ENCODE measurements around the gene SCAF1. TPM values are rescaled to one million over a fixed set of nuclear protein-coding genes. Genes with fewer than 3 reads are reported as not detected.

The SCAF1 gene
- total and polyA plus RNA-seq, 10 of the 15 experiments (the other 5 are each of a cell fraction or from before 2014, with no cell fraction given), result 0.18 to 77.0 (median 5.3) TPM

- H3K4me1 ChIP-seq (ENCODE audit: control insufficient read depth, insufficient read depth, low read length), result peaks cover 10% of the 10 kb centered on the region
- FAIRE-seq, result no peak
- RAD21 ChIA-PET (ENCODE audit: unreplicated experiment), result no interaction called here
- CTCF ChIA-PET, result interaction anchor here (0.5 to 2.0 kb wide), 7 partner anchors 8 to 308 kb away, joined by 3 to 6 read pairs (median 3); partner anchors contain the start of gene RRAS
- no peak overlapping the region for H2AFZ ChIP-seq (ENCODE audit: control insufficient read depth, low read depth, low read length)
- in situ Hi-C loops (cut with MboI), result no loop called here
- H3K4me3 ChIP-seq, result no peak overlapping the region
- SMC1A ChIA-PET (ENCODE audit: uncharacterized antibody, unreplicated experiment), result no interaction called here
- no TSS peak for BruUV-seq (replicated peaks)
- peaks cover 26% of the 10 kb centered on the region for H3K79me2 ChIP-seq (ENCODE audit: control insufficient read depth, insufficient read depth, low read length)
- POLR2A ChIA-PET, result no interaction called here
- no peak for DNase-seq (ENCODE audit: low read depth, low spot score)
- no peaks in the 10 kb centered on the region for H3K27me3 ChIP-seq (replicated peaks in 1 of 2; ENCODE audit: control insufficient read depth in 2 of 2, insufficient read depth in 2 of 2, low read length in 1 of 2)
- intact Hi-C loops (cut with micrococcal nuclease; ENCODE audit: unreplicated experiment), result no loop called here
- H3K9ac ChIP-seq (ENCODE audit: control insufficient read depth, insufficient read depth, low read length), result no peak overlapping the region
- H3K4me2 ChIP-seq (ENCODE audit: control insufficient read depth, insufficient read depth), result no peak overlapping the region
- peaks cover 12% of the 10 kb centered on the region for H4K20me1 ChIP-seq (ENCODE audit: control insufficient read depth, insufficient read depth)
- TF ChIP-seq HDGF (IDR thresholded peaks at IDR 0.05) (0 out of 2 replicates have a peak, but pooled peaks have one; percentile 46), SMC3 (IDR thresholded peaks at IDR 0.05; ENCODE audit: borderline replicate concordance, low read length) (peak; percentile 25; the same call in 1 of the 2 replicates), POU2F2 (IDR thresholded peaks at IDR 0.05; ENCODE audit: borderline replicate concordance, low read depth, low read length) (0 out of 3 replicates have a peak, but pooled peaks have one; percentile 24), STAT1 (conservative IDR thresholded peaks at IDR 0.05) (no peak), RAD21 (IDR thresholded peaks at IDR 0.05; ENCODE audit: insufficient read depth, low read depth, low read length) (no peak), RAD51 (IDR thresholded peaks at IDR 0.05) (no peak), LARP7 (IDR thresholded peaks at IDR 0.05) (0 out of 2 replicates have a peak, but pooled peaks have one; percentile 28), MAX (IDR thresholded peaks at IDR 0.05; ENCODE audit: low read depth, low read length) (no peak), ZBTB11 (CRISPR knock-in tag; IDR thresholded peaks at IDR 0.05) (no peak), POLR2A (IDR thresholded peaks at IDR 0.05; ENCODE audit: low read depth, low read length) (peak; percentile 75), BRCA1 (IDR thresholded peaks at IDR 0.05; ENCODE audit: low read depth, low read length) (no peak), EGR1 (IDR thresholded peaks at IDR 0.05; ENCODE audit: borderline replicate concordance in 1 of 2, low read depth in 2 of 2, low read length in 2 of 2) (0 out of 3 replicates have a peak, but pooled peaks of 1 of the 2 experiments have one; percentile 2), GABPA (IDR thresholded peaks at IDR 0.05; ENCODE audit: low read depth) (no peak), POLR2AphosphoS5 (IDR thresholded peaks at IDR 0.05; ENCODE audit: low read length) (peak; percentile 79), NFYA (IDR thresholded peaks at IDR 0.05; ENCODE audit: borderline replicate concordance, low read depth, low read length) (no peak), ZNF207 (IDR thresholded peaks at IDR 0.05; ENCODE audit: borderline replicate concordance) (no peak)
- TF ChIP-seq, protein P1, sequence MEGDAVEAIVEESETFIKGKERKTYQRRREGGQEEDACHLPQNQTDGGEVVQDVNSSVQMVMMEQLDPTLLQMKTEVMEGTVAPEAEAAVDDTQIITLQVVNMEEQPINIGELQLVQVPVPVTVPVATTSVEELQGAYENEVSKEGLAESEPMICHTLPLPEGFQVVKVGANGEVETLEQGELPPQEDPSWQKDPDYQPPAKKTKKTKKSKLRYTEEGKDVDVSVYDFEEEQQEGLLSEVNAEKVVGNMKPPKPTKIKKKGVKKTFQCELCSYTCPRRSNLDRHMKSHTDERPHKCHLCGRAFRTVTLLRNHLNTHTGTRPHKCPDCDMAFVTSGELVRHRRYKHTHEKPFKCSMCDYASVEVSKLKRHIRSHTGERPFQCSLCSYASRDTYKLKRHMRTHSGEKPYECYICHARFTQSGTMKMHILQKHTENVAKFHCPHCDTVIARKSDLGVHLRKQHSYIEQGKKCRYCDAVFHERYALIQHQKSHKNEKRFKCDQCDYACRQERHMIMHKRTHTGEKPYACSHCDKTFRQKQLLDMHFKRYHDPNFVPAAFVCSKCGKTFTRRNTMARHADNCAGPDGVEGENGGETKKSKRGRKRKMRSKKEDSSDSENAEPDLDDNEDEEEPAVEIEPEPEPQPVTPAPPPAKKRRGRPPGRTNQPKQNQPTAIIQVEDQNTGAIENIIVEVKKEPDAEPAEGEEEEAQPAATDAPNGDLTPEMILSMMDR (IDR thresholded peaks at IDR 0.05 in 2 of 3, conservative IDR thresholded peaks at IDR 0.05 in 1 of 3; ENCODE audit: control insufficient read depth in 2 of 3, extremely low read depth in 1 of 3, insufficient read depth in 1 of 3, low read depth in 3 of 3, low read length in 3 of 3), result peak; percentile 51 to 74 (median 70)
- ATAC-seq, result peak; percentile 55
- peaks cover 24 to 48% of the 10 kb centered on the region in 2 experiments for H3K36me3 ChIP-seq (ENCODE audit: control insufficient read depth in 2 of 2, insufficient read depth in 2 of 2, low read length in 1 of 2)
- WGBS (ENCODE audit: insufficient coverage, insufficient replicate concordance, low lambda C conversion rate, missing lambda C conversion rate), result 81% methylated on average over 35 of the region's 35 CpGs
- H3K27ac ChIP-seq (ENCODE audit: control insufficient read depth, insufficient read depth), result no peak overlapping the region
- no peaks in the 10 kb centered on the region for H3K9me3 ChIP-seq (replicated peaks; ENCODE audit: control insufficient read depth, insufficient read depth, low read length)
Measured at GRCh38 chr19:49684251-49684982, 42.4 kb downstream of the SCAF1 start.
